Lung (tissue), 12 donors: Measurements from ENCODE around the gene KIF26B. TPM values are rescaled to one million over a fixed set of nuclear protein-coding genes. Genes with fewer than 3 reads are reported as not detected.

Experiments used
- ATAC-seq: fragments of 200-7000 bp; cut with Tn5 transposase; one replicate; pipeline ENCODE4 v1.9.1; 2020; ENCODE audit warnings: moderate number of reproducible peaks; ENCODE audit not compliant: insufficient read depth, low FRiP score
- DNase-seq, 3 donors: peaks; one replicate each; pipeline ENCODE4 v3.0.0-alpha.2; 2013 to 2017
- H3K27ac ChIP-seq, 2 donors: one replicate each; pipeline ENCODE4 v1.5.1; 2013; ENCODE audit warnings: mild to moderate bottlenecking in 2 of 2, moderate library complexity in 2 of 2, control low read depth in 1 of 2, inconsistent platforms in 1 of 2, low read depth in 1 of 2, low read length in 1 of 2
- H3K27me3 ChIP-seq, 3 donors: one replicate each; pipeline ENCODE4 v1.5.1; 2013; ENCODE audit warnings: low read length in 2 of 3; ENCODE audit not compliant: control insufficient read depth in 3 of 3, insufficient read depth in 3 of 3
- H3K36me3 ChIP-seq, 4 donors: one replicate each; pipeline ENCODE4 v1.5.1; 2013; ENCODE audit warnings: low read length in 4 of 4, mild to moderate bottlenecking in 1 of 4, moderate library complexity in 1 of 4; ENCODE audit not compliant: control insufficient read depth in 4 of 4, insufficient read depth in 4 of 4
- H3K4me1 ChIP-seq, 5 donors: one replicate each; pipeline ENCODE4 v1.5.1; 2013; ENCODE audit warnings: low read length in 5 of 5, mild to moderate bottlenecking in 2 of 5, moderate library complexity in 1 of 5; ENCODE audit not compliant: control insufficient read depth in 5 of 5, insufficient read depth in 5 of 5
- H3K4me3 ChIP-seq: one replicate; pipeline ENCODE4 v1.5.1; 2013; ENCODE audit warnings: mild to moderate bottlenecking, control low read depth, moderate library complexity
- H3K9ac ChIP-seq, 2 donors: one replicate each; pipeline ENCODE4 v1.5.1; 2013; ENCODE audit warnings: low read length in 2 of 2, control low read depth in 1 of 2; ENCODE audit not compliant: insufficient read depth in 1 of 2
- H3K9me3 ChIP-seq, 4 donors: one replicate each; pipeline ENCODE4 v1.5.1; 2013; ENCODE audit warnings: low read length in 3 of 4, mild to moderate bottlenecking in 1 of 4, moderate library complexity in 1 of 4; ENCODE audit not compliant: control insufficient read depth in 4 of 4, insufficient read depth in 3 of 4
- WGBS, 2 donors: extraction: QIAGEN DNeasy Blood & Tissue Kit; methylation state at CpG; one replicate each; pipeline ENCODE4 v1.1.7; 2013; 5-methylcytosine and 5-hydroxymethylcytosine counted together
- polyA plus RNA-seq, 2 donors: library from polyadenylated mRNA; stranded (reverse); fragments of 200-250 nt; gene quantifications; one replicate each; pipeline ENCODE4 v1.2.1, GENCODE V29; 2013
- total RNA-seq, 2 donors: library from RNA; depleted of rRNA in 1 of 2; stranded (reverse); fragments of >200 nt in 1 of 2; gene quantifications; one replicate each; pipeline ENCODE4 v1.2.1, GENCODE V29; 2014 to 2021
- TF ChIP-seq, protein P1 (sequence below): IDR thresholded peaks from 2 replicates; pipeline ENCODE4 v1.5.1; 2012; ENCODE audit warnings: mild to moderate bottlenecking; ENCODE audit errors: control extremely low read depth, extremely low read depth
- donor health status: control.
- donor health status: control.
- donor health status: Bipolar disorder and iron deficiency.
- donor health status: healthy.
- donor health status: DM: yes; HTN: yes; CAD: no.

KIF26B gene
- total and polyA plus RNA-seq, 4 donors, result 0.61 to 6.7 (median 2.2) TPM

DNA sequence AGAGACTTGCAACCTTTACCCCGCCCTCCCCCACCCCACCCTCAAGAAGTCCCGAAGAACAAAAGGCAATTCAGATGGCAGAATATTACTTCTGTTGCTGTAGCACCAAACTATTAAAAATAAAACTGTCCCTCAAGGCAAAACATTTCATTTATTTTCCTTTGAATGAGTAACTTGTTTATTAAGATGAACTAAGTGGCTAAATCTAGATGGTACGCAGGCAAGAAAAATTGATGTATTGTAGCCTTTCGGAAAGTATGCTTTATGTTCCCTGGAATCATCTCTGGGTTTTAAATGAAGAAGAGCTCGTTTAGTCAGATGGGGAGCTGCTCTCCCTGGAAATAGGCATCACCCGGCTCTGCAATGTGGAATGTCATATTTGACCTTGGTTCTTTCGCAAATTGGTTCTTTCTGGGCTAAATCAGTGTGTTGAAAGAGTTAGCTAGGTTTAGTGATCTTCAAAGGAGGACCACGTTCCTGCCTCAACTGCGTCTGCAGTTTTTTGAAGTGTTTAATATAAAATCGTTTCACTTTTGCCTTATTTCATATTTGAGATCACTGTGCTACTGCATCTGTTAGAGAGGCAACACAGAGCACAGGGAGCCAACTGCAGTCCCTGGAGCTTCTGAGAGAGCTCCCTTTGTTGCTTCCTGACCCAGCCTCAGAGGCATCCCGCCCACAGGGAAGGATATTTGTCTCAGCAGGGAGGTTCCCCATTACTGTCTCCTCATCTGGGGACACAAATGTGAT is 61.8 kb downstream of the KIF26B start:
- peaks cover 0 to 6% (median 0%) of the 10 kb centered on the region in 5 donors for H3K4me1 ChIP-seq
- H3K27me3 ChIP-seq, result no peaks in the 10 kb centered on the region
- H3K9me3 ChIP-seq, result no peaks in the 10 kb centered on the region
- TF ChIP-seq, protein P1, sequence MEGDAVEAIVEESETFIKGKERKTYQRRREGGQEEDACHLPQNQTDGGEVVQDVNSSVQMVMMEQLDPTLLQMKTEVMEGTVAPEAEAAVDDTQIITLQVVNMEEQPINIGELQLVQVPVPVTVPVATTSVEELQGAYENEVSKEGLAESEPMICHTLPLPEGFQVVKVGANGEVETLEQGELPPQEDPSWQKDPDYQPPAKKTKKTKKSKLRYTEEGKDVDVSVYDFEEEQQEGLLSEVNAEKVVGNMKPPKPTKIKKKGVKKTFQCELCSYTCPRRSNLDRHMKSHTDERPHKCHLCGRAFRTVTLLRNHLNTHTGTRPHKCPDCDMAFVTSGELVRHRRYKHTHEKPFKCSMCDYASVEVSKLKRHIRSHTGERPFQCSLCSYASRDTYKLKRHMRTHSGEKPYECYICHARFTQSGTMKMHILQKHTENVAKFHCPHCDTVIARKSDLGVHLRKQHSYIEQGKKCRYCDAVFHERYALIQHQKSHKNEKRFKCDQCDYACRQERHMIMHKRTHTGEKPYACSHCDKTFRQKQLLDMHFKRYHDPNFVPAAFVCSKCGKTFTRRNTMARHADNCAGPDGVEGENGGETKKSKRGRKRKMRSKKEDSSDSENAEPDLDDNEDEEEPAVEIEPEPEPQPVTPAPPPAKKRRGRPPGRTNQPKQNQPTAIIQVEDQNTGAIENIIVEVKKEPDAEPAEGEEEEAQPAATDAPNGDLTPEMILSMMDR, result no peak
- no peak overlapping the region for H3K4me3 ChIP-seq
- H3K36me3 ChIP-seq, result no peaks in the 10 kb centered on the region
- DNase-seq, result peak in 2 of 3 donors; percentile 14 to 24
- WGBS, 2 donors, result 77 to 79% methylated on average over 11 of the region's 11 CpGs
- H3K9ac ChIP-seq, result no peak overlapping the region
- ATAC-seq, result no peak
- no peak overlapping the region for H3K27ac ChIP-seq

DNA sequence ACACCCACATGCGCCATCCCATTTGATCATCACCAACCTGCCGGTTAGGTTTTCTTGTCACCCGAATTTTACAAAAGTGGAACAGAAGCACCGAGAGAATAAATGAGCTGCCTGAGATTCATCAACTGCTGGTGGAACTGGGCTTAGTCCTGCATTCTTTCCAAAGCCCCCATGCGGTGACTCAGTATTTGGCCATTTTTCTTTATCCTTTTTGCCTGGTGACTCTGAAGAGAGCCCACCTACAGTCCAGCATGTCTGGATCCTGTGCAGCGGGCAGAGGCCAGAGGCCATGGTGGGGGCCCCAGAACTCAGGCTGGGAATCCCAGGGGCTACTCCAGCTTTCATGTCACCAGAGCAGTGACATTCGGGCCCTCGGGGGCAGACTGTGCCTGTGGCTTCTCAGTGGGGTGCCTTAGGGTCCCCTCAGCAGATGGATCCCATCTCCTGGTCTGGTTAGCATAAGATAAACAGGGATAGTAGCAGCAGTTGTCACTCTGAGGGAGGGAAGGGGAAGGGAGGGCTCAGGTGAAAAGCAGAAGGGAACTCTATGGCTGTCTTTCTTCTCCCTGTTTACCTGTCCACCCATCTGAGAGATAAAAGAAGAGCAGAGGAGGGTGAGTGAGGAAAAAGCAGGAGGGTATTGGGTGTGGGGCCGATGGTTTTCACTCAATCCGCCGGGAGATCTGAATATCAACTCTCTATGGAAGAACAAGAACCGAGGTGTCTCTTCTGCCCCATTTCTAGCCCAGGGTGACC is 63.2 kb downstream of the KIF26B start:
- H3K4me3 ChIP-seq, result no peak overlapping the region
- no peaks in the 10 kb centered on the region for H3K36me3 ChIP-seq
- TF ChIP-seq, protein P1, result no peak
- no peak overlapping the region for H3K9ac ChIP-seq
- no peaks in the 10 kb centered on the region for H3K9me3 ChIP-seq
- peaks cover 0 to 6% (median 0%) of the 10 kb centered on the region in 5 donors for H3K4me1 ChIP-seq
- no peak for ATAC-seq
- H3K27me3 ChIP-seq, result no peaks in the 10 kb centered on the region
- no peak overlapping the region for H3K27ac ChIP-seq
- DNase-seq, result no peak
- WGBS, 2 donors, result 90 to 94% methylated on average over 12 of the region's 12 CpGs

DNA sequence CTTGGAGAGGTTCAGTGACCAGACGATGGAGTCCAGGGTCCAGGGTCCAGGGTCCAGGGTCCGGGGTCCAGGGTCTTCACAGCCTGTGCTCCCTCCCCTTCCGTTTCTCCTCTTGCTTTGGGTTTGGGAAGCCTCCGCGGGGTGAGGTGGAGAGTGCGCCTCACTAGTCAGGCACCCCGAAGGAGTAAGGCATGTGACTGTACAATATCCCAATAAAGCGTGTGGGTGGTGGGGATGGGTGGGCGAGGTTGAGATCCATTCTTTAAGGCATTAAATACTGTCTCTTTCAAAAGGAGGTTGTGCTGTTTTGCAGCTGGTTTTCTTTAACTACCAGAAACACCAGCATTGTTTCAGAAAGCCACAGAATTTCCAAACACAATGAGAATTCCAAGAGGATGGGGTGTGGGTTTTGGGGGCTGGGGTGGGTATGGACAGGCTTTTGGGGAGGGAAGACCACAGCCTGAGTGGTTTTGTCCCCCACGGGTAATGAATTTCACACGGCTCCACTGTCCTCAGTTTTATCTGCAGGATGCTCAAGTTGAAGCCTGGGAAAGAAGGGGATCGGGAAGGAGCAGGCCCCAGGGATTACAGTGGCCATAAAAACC is 65.7 kb downstream of the KIF26B start:
- H3K9ac ChIP-seq, result no peak overlapping the region
- no peak overlapping the region for H3K27ac ChIP-seq
- peaks cover 0 to 9% (median 0%) of the 10 kb centered on the region in 5 donors for H3K4me1 ChIP-seq
- H3K9me3 ChIP-seq, result no peaks in the 10 kb centered on the region
- ATAC-seq (no peak), DNase-seq (no peak)
- 82 to 84% methylated on average over 12 of the region's 12 CpGs for WGBS, 2 donors
- H3K27me3 ChIP-seq, result no peaks in the 10 kb centered on the region
- no peak overlapping the region for H3K4me3 ChIP-seq
- no peaks in the 10 kb centered on the region for H3K36me3 ChIP-seq
- TF ChIP-seq, protein P1, result no peak
